ENCODE measurements around the gene FHIT.

DNA sequence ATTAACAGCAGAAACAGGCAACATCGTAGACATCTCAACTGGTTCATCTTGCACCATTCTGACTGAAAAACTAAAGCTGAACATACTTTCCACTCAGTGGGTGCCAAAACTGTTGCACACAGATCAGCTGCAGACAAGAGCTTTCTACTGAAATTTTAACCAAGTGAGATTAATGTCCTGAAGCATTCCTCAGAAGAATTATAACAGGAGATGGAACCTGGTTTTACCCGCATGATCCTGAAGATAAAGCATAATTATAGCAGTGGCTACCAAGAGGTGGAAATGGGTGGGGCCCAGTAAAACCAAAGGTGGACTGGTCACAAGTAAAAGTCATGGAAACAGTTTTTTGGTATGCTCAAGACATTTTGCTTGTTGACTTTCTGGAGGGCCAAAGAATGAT is 858.8 kb downstream of the FHIT start:
- TF ChIP-seq, protein P1, sequence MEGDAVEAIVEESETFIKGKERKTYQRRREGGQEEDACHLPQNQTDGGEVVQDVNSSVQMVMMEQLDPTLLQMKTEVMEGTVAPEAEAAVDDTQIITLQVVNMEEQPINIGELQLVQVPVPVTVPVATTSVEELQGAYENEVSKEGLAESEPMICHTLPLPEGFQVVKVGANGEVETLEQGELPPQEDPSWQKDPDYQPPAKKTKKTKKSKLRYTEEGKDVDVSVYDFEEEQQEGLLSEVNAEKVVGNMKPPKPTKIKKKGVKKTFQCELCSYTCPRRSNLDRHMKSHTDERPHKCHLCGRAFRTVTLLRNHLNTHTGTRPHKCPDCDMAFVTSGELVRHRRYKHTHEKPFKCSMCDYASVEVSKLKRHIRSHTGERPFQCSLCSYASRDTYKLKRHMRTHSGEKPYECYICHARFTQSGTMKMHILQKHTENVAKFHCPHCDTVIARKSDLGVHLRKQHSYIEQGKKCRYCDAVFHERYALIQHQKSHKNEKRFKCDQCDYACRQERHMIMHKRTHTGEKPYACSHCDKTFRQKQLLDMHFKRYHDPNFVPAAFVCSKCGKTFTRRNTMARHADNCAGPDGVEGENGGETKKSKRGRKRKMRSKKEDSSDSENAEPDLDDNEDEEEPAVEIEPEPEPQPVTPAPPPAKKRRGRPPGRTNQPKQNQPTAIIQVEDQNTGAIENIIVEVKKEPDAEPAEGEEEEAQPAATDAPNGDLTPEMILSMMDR (IDR thresholded peaks at IDR 0.05; ENCODE audit: low read depth, low read length, missing input control) = no peak
- no peak for TF ChIP-seq SP1 (IDR thresholded peaks at IDR 0.05)
- no peak for TF ChIP-seq YY1 (IDR thresholded peaks at IDR 0.05)
- no peak for TF ChIP-seq MAX (IDR thresholded peaks at IDR 0.05)
- no peak for TF ChIP-seq REST (IDR thresholded peaks at IDR 0.05)
- TF ChIP-seq, protein P2, sequence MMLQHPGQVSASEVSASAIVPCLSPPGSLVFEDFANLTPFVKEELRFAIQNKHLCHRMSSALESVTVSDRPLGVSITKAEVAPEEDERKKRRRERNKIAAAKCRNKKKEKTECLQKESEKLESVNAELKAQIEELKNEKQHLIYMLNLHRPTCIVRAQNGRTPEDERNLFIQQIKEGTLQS (IDR thresholded peaks at IDR 0.05) = no peak
- no peak for TF ChIP-seq JUND (IDR thresholded peaks at IDR 0.05)
- TF ChIP-seq EGR1 (IDR thresholded peaks at IDR 0.05; ENCODE audit: low read depth in 2 of 2) = no peak
- TF ChIP-seq RAD21 (IDR thresholded peaks at IDR 0.05) = no peak
- no peak for TF ChIP-seq TAF1 (conservative IDR thresholded peaks at IDR 0.05)
- no peak for TF ChIP-seq FOXA1 (IDR thresholded peaks at IDR 0.05)
- TF ChIP-seq NR2F2 (IDR thresholded peaks at IDR 0.05) = no peak
- no peak for TF ChIP-seq FOXA2 (IDR thresholded peaks at IDR 0.05)
- no peak for TF ChIP-seq ZBTB33 (IDR thresholded peaks at IDR 0.05)

Measured in liver (tissue), 3 donors.